ENCODE measurements around the gene VAMP2.

Gene VAMP2

DNA sequence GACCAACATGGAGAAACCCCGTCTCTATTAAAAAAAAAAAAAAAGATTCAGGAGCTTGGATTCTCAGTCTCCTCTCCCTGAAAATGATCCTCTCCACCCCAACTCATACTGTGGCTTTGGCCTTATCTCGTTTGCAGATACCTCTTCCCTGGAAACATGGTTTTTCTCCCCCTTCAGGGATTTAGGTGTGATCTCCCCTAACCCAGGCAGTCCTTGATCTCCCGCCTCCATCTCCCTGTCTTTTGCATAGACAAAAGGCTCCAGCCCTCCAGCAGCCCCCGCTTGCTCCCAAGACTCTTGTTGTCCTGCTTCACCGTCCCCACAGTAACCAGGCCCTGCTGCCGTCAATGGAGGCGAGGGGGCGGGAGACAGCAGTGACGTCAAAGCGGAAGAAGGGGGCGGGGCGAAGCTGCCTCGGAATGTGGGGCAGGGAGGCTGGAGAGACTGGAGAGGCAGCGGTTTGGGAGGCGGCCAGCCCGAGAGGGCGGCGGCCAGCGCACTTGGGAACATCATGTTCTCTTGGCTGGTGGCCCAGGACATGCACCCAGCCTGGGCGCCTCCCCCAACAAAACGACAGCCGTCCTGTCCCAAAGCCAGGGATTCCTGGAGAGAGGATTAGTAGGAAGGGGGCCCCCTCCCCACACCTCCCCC is 8.7 kb downstream of the VAMP2 start:
- DNase-seq, result peak; percentile 88

DNA sequence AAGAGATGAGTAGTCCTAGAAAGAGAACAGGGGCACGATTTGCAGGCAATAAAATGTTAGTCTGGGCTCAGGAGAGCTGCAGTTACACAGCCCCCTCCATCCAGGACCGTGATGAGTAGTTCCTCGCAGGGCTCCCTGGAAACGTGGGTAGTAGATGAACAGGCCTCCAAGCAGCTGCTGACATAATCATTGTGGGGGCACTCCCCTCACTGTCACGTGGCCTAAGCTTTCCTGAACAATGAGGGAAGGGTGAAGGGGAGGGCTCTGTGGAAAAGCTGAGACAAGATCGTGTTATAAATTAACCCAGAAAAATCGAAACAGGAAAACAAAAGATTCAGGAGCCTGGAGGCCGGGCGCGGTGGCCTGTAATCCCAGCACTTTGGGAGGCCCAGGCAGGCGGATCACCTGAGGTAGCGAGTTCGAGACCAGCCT is 9.2 kb downstream of the VAMP2 start:
- peak; percentile 58 for DNase-seq

DNA sequence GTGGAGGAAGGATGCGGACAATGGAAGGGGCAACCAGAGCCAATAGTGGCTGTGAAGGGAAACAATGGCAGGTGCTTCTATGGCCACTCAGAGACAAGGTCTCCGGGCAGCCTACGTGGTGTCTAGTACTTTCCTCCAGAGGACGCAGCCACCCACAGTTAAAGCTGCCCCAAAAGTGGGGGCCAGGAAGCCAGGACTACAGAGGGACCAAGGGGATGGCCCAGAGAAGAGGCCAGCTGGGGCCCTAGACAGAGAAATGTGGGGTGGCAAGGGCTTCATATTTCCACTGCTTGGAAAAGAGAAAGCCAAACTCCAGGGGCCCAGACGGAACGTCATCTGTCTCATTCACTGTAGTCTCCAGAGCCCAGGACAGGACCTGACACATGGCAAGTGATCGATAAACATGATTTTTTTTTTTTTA is 9.7 kb downstream of the VAMP2 start:
- no peak for DNase-seq

DNA sequence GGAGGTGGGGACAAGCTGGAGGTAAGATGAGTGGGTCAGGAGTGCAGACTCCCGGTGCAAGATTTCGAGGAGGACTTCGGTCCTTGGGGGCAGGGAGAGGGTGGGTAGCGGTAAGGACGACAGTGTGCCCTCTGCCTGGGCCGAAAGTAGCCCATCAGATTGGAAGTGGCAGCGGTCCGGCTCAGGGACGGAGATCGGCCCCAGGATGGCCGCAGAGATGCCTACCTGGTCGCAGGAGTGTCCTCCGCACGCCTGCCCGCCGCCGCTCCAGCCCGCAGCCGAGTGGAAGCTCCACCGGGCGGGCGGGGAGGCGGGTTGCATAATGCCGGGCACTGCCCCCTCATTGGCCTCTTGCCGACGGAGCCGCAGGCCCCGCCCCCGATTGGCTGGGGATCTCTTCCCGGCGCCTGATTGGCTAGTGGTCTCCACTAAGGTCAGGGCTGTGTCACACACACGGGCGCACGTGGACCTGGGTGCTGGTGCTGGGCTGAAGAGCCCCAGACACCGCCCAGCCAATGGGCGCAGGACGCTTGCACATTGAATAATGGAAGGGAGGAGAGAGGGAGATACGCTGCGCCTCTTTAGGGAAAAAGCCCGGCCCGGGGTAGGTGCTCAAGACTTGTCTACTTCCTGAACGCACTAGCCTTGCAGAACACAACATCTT is 10.5 kb downstream of the VAMP2 start, which contains the start of gene PER1:
PER1 (minus strand) TSS at position 293 of the 664 bp plus-strand sequence. CDS start 1,698 bp downstream, outside the sequence.
- DNase-seq, result peak; percentile 71

DNA sequence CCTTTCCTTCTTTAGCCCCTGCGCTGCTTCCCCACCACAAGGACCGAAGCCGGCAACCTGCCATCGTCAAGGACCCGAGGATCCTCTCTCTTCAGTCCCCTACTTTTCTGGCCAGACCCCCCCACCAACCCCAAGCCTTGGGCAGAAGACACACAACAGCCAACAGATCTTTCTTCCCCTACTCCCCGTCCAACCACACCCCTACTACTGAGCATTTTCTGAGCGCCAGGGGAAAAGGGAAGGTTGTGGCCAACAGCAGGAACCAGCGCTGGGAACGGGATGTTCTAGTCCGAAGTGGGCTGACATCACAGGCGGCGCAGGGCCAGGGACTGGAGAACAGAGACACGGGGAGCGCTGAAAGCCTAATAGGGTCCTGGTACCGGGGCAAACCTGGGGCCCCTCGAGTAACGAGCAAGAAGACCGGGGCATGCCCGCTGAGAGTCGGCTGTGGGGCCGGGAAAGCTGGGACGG is 11.1 kb downstream of the VAMP2 start:
- no peak for DNase-seq

DNA sequence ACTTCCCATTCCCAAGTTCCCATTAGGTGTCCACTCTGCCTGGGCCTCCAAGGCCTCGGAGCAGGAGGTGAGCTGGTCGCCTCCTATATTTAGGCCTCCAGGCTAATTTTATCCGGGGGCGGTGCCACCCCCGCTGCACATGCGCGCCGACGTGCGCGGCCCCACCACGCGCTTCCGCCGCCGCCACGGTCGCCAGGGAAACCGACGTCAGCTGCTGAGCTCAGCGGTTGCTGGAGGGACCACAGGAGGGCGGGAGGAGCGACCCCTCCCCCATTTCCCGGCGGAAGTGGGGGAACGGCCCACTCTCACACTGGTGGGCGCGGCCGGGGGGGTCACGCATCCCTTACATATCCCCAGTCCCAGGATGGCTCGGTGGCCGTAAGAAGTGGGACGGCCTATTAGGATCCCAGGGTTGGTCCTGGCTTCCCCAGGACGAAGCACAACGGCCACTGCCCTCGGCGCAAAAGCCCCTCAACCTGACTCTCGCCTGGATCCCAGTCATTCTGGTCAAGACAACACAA is 11.6 kb downstream of the VAMP2 start:
- DNase-seq, result peak; percentile 44

DNA sequence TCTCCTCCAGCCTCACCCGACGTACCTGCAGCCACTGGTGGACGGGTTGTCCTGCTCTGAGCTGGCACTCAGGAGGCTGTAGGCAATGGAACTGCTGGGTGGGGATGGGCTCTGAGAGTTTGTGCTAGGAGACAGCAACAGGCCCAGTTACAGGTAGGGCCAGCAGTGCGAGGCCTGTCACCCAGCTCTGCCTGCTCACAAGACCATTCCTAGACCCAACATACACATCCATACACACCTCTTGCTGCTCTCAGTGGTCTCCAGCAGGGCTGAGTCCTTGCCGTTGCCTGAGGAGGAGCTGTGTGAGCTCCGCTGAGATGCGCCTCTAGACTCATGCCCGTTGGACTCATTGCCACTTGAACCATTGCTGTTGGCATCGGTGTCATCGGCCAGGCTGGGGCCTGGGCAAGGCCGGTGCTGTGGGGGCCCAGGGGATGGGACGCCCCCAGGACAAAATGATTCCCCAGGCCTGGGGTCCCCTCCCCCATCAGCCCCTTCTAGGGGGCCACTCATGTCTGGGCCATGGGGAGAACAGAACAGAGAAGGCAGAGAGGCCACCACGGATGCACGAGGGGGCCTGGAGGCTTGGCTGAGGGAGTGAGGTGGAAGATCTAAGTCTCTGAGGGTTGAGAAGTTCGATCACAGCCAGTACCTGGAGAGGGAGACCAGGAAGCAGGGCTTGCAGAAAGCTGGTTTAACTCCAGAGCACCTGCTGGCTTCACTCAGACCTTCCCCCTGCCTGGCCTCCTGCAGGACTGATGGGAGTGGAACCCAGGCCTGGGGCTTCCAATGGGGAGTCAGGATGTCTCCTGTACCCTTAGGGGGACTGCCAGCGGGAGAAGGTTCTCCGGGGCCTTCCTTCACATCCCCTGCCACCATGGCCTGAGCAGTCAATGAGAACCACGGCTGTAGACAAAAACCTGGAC is 12.3 kb downstream of the VAMP2 start:
- DNase-seq, result no peak

DNA sequence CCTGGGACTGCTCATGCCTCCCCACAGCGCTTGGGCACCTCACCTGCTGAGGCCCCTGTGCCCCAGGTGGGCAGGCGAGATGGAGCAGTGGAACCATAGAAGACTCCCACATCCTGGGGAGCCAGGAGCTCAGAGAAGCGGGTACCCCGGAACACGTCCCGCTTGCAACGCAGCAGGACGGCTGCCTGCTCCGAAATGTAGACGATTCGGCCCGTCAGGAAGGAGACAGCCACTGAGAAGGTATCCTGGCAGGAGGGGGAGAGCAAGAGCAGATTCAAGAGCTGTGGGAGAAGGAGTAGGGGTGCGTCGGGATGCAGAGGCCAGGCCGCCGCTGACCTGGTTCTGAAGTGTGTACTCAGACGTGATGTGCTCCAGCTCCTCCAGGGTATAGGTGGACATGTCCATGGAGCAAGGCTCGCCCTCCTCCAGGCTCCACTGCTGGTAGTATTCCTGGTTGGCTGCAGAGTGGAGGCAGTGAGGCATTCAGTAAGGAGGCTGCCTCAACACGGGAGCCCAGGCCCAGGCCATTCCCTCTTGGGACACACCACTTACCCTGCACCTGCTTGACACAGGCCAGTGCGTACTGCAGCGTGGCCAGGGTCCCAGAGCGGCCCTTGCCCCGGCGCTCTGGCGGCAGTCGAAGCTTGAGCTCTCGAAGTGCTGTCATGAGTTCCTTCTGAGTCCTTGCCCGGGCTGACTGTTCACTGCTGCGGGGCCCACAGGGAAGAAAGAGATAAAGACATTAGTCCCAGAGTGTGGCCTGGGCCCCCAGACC is 13.1 kb downstream of the VAMP2 start:
- DNase-seq, result no peak

DNA sequence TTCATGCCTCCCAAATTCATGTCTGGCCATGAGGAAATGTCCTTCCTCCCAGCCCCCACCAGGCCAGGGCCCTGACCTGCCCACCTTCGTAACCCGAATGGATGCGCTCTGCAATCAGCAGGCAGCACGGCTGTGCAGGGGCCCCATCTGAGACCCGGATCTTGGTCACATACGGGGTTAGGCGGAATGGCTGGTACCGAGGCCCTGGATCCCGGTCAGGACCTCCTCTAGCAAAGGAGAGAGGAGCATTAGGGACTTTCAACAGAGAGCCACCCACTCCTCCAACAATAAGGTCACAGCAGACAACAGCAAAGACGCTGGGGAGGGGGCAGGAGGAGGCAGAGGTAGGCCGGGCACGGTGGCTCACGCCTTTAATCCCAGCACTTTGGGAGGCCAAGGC is 14.2 kb downstream of the VAMP2 start:
- DNase-seq, result no peak

DNA sequence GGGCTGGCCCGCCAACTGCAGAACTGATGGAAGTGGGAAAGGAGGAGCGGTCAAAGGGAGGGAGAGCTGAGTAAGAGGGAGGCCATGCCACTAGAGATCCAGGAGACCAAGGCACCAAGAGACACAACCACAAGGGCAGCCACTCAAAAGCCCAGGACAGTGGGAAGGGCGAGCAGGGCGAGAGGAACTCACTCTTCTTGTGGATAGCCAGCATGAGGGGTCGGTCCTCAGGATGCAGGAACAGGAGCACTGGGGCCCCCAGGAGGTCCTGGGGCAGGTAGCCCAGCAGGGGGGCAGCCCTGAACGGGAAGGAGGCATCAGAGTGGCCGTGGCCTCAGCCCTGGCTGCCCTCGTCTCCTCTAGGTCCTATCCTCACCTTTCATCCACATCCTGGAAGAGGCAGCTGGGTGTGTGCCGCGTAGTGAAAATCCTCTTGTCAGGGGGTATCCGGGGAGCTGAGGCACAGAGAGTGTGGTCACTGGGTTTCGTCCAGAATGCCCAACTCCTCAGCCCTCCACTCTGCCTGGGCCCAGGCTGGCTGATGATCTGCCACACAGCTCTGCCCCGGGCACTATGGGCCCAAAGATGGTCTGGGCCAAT is 14.8 kb downstream of the VAMP2 start:
- DNase-seq, result no peak

DNA sequence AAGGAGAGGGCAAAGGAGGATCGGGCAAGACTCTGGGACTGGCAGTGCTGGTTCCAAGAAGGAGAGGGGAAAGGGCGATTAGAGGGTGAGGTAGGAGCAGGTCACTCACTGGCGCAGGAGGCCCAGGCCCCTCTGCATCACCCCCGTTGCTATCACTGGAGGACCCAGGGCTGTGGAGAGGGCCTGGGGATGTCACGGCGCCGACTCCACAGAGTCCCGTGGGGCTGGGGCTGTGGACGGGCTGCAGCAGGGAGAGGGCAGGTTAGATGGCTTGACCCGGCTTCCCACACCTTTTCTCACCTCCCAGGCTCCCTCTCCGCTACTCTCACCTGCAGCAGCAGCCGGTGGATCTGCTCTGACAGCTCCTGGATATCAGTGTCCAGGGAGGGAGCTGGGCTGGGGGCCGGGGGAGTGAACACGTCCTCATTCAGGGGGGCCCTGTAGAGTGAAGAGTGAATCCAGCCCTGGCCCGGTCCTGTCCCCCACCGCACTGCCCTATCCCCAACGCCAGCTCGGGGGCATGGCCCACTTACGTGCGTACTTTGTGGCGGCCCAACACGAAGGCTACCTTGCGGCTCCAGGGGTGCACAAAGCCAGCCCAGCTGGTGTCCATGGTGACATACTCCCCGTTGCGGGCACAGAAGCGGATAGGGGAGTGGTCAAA is 15.5 kb downstream of the VAMP2 start:
- DNase-seq, result no peak

DNA sequence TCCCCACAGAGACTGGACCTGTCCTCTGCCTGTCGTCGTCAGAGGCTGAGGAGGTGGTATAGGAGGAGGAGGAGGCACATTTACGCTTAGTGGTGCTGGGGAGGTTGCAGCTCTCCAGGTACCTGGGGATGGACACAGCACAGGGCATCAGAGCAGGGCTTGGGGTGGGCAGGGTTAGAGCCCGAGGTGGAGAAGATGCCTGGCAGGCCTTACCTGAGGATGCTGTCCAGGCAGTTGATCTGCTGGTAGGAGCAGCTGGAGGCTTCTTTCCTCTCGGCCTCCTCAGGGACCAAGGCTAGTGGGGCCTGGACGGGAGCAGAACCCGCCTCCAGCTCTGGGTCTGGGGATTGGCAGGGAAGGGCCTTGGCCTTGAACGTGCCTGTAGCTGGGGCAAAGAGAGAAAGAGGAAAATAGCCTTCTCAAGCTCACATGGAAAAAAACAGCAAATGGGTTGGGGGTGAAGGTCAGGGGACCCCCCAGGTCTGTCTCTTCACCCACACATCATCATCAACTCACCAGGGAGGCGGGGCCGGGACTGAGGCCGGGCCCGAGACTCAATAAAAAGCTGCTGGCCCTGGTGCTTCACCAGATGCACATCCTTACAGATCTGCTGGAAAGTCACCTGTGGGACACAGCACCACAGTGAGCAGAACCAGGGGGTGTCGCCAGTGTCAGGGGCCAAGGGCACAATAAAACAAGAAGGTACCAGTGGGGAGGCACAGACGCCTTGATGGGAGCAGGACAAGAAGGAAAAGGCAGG is 16.2 kb downstream of the VAMP2 start:
- DNase-seq, result no peak

DNA sequence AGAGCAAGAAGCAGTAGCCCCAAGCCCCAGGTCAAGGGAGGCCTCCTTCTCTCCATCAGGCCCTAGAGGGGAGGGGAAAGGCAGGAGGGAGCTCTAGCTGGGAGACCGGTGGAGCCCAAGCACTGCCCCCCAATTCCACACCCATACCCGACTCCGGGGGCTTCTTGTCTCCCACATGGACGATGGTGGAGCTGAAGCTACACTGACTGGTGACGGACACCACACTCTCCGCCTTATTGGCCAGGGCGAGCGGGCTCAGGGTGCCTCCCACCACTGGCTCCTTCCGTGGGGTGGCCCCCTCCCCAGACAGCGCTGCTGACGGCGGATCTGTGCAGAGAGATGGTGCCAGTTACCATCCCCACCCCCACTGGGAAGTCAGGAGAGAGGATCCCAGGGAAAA is 16.9 kb downstream of the VAMP2 start:
- no peak for DNase-seq

DNA sequence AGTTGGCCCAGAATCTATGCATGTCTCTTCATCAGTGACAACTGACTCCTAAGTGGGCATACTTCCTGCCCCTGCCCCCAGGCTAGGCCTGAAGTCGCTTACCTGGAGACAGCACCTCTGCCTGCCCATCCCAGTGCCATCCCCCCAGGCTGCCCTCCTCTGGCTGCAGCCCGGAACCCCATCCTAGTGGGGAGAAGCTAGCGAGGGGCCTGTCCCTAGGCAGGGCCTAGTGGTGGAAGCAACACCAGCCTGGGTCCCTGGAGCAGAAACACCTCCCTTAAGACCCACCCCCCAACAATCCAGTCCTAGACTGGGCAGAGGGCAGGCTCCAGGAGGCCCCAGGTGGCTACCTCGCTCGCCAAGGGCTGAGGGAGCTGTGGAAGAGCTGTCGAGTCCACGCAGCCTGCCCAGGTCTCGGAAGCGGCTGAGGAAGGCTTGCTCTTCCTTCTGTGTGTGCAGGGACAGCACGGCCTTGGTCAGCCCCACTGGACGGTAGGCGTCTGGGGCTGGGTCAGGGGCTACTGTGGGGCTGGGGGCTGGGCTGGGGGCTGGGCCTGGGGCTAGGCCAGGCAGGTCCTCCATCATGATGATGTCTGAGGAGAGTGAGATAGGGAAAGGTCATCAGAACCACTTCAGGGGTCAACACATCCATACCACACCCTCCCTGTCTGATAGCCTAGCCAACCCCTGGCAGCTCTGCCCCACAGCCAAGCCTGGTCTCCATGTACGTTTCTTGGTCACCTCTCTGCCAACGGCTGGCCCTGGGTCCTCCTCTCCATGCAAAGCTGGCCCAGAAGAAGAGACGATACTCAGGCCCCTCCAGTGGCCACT is 18.1 kb downstream of the VAMP2 start:
- DNase-seq, result no peak

DNA sequence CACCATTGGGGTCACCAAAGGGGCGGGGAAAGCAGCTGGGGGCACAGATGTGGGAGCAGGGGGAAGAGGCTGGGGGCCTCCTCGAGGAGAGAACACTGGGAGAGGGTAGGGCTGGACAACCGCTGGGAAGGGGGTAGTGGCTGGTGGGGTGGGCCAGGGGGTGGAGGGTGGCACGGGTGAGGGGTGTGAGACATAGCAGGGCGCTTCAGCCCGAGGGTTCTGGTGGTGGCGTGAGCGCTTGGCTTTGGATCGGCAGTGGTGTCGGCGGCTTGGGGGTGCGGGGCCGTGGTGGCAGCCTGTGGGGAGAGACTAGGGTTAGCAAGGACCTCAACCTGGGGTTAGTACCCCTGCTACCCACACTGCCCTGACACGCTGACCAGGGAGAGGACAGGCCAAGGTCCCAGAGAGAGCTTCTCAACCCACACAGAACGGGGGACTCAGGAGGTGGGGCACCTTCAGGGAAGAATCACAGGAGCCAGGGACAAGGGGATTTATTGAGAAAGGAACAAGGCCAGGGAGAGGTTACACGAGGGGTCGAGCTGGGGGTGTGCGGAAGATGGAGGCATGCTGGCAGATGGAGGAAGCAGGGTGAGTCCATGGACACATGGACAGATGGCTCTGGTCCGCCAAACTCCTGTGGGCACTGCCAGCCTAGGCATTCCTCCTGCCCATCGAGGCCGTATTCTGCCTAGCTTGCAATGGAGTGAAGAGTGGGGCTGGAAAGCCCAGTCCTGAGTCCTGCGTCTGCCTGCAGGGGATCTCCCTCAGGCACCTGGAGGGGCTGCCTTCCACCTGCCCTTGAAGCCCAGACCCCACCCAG is 19.0 kb downstream of the VAMP2 start:
- DNase-seq, result no peak

DNA sequence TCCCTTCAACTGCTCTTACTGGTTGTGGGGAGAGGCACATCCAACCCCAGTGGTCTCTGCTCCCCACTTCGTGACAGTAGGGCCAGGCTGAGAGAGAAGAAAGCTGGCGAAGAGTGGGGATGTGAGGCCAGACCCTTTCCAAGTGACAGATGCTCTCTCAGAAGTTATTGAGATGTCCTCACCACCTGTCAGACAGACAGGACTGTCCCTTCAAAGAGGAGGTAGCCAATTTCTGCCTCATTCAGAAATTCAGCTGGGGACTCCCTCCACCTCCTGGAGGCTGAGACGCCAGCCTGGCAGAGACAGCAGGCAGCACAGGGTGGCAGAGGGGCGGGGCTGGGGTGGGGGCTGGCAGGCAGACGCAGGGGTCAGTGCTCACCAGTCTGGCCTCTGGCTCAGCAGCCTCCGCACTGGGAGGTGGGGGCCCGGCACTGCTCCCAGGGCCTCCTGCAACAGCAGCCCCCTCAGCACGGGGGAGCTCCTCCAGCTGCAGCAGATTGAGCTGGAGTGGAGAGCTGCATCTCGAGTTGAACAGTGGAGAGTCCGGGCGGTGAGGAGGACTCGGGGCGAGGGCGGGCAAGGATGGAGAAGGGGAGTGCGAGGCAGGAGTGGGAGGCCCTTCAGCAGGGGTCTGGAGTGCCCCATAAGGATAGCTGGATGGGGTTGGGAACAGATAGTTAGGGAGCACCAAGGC is 19.7 kb downstream of the VAMP2 start:
- DNase-seq, result no peak

DNA sequence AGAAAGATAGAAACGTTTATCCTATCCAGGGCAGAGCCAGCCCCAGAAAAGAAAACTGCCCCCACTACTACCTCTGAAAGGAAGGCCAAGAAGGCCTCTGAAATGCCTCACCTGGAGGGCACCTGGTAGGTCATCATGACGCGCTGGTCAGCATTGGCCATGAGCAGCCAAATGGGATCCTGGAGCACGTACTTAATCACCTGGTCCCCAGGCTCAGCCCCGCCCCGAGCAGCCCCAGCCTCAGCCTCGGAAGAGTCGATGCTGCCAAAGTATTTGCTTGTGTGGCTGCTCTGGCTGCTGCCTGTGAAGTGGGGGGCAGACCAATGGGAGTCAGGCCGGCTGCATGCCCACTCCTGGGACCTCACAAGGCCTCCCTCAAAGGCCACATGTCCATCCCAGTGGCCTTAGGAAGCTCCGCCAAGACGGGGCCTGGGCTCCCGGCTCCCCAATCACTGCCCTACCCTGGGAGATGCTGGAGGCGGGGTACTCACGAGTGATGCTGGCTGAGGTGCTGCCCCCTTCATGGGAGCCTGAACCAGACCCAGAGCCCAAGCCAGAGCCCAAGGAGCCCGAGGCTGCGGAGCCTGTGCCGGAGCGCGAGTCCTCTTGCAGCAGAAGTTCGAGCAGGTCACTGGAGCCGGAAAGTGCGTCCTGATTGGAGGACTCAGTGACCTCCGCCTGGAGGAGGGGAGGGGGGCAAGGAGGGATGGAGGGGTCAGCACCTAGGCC is 20.4 kb downstream of the VAMP2 start:
- DNase-seq, result no peak
